Gastrocnemius medialis (tissue), 4 donors: ENCODE data around the gene DPF1.

Experiments used
- CTCF ChIP-seq, 5 experiments: fragments of 450-650 bp in 3 of 5; fragments of 200-600 bp in 2 of 5; sonication (generic) in 2 of 5; IDR thresholded peaks in 4 of 5; conservative IDR thresholded peaks in 1 of 5; 1 replicate in 4 of 5; 2 replicates in 1 of 5; pipeline ENCODE4 v1.5.1; 2016 to 2019; ENCODE audit warnings: antibody characterized with exemption in 5 of 5, mild to moderate bottlenecking in 3 of 5, moderate library complexity in 3 of 5
- POLR2A ChIP-seq, 2 donors: fragments of 450-650 bp; IDR thresholded peaks; one replicate each; pipeline ENCODE4 v1.6.1; 2017; ENCODE audit warnings: antibody characterized with exemption in 2 of 2, mild to moderate bottlenecking in 2 of 2, moderate library complexity in 2 of 2

- no peak for TF ChIP-seq CTCF (IDR thresholded peaks at IDR 0.05 in 4 of 5, conservative IDR thresholded peaks at IDR 0.05 in 1 of 5)
- TF ChIP-seq POLR2A (IDR thresholded peaks at IDR 0.05), result no peak
These were observed 38.5 kb downstream of the DPF1 start for GRCh38 chr19:38185562-38185961.
